Hematopoietic multipotent progenitor cell (in vitro differentiated cells): ENCODE measurements around the gene CDHR1. TPM values are rescaled to one million over a fixed set of nuclear protein-coding genes. Genes with fewer than 3 reads are reported as not detected.

Experiments used
- DNase-seq, 3 donors: peaks; one replicate each; pipeline ENCODE4 v3.0.0-alpha.2; 2011 to 2015; ENCODE audit warnings: low read depth in 2 of 3, low spot score in 2 of 3
- total RNA-seq: library from RNA; depleted of rRNA; stranded (reverse); fragments of >200 nt; gene quantifications from one replicate; pipeline ENCODE4 v1.2.3, GENCODE V29; 2012

CDHR1 gene
- total RNA-seq, 1 donor: under 0.01 TPM

DNA sequence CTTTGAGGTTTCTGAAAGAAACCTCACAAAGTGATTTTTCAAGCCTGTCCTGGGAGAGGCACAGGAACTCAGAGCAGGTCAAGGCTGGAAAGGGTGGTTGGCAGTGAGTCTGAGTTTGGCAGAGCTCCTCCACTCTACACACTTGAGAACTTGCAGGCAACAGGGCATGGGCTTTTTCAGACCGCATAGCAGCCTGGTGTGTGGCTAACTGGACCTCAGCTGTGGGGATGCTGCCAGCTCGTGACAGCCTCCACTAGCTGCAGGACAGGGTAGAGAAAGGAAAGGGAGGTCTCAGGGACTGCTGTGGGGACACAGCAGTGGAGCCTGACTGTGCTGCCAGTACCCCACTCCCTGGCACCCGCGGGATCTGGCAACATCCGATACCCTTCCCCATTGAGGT is 2.6 kb downstream of the CDHR1 start:
- no peak for DNase-seq

DNA sequence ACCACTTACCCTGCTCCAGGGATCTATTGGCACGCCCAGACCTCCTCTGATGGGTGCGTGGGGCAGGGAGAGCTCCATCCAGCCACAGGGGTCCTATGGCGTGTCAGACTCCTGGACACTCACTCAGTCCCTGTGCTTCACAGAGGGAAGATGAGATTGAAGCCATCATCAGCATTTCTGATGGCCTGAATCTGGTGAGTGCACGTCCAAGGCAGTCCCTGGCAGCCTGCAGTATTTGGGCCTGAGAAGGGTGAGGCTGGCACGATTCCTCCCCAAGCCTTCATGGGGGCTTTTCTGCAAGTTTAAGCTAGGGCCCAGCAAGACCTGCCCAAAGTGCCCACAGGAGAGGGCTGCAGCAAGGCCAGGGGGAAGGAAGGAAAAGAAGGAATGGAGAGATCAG is 3.3 kb downstream of the CDHR1 start:
- no peak for DNase-seq

DNA sequence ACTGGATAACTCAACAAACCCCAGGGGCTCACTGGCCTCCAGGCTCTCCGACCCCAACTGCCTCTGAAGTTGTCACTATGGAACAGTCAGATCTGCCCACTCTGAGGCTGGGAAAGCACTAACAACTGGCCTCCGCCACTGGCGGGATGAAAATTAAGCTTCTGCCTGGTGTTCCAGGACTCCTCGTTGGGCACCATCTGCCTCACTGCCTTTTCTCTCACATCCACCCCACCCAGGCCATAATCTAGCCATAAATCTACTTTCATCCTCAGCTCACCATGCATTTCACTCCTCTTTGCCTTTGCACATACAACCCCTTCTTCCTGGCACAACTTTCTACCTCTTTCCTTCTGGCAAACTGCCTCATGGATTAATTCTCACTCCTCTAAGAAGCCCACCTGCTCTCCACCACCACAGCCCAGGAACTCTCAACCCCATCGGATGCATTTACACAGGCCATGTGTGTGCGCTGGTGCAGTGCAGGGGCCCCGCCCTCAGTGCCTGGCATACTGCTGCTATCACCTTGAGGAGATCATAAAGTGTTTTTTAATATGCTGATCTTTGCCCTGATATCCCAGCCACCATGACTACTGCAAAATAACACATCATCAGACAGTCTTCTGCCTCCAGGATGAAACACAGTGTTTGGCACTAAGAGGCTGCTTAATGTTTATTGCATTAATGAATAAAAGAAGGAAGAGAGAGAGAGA is 4.0 kb downstream of the CDHR1 start:
- DNase-seq: no peak

DNA sequence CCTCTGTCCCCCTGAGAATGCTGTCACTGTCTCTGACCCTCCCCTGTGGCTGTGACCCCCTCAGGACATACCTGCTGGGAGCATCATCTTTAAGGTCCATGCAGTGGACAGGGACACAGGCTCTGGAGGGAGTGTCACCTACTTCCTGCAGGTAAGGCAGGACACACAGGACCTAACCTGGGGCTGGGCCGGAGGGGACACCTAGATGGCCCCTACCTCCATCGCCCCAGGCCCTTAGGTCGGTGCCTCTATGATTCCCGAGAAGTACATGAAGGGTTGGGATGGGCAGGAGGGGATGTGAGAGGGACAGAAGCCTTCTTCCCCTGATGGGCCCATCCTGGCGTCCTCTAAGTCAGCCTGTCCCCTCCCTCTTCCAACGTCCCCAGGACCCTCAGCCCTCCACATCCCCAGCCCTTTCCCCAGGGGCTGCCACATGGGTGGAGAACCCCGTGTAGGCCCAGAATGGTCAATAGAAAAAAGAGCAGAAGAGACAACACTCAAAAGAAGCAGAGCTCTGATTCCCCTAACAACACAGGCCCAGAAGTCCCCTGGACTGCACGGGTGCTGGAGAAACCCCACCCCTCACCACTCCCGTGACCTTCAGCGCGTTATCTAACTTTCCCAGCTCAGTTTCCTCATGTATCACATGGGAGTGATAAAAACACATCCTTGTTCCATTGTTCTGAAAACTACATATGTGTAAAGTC is 6.4 kb downstream of the CDHR1 start:
- DNase-seq: no peak

DNA sequence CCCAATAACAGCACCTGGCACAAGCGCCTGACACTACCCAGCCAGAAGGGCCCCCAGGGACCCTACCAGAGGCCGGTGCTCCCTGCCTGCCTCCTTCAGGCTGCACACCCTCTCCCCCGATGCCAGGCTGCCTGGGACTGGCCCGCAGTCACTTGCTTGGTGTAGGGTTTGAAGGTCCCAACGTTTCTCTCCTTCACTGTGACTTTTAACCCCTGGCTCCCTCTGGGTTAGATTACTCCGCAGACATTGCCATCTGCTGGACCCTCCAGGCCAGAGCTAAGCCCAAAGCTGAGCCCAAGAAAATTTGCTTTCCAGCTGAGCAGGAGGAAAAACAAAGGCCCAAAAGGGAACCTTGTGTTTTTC is 6.9 kb downstream of the CDHR1 start:
- no peak for DNase-seq

DNA sequence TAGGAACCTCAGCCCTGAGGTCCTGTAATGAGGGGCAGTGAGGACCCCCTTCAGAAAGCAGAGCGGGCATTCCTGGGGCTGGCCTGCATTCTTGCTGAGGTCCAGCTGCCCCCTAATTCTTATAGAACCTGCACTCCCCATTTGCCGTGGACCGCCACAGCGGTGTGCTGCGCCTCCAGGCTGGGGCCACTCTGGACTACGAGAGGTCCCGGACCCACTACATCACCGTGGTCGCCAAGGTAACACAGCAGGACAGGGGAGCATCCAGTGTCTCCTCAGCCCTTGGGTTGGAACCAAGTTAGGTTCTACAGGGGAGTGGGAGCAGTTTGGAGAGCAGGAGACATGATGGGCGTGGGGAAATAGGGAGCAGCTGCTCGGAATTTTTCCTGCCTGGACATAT is 7.3 kb downstream of the CDHR1 start:
- no peak for DNase-seq

DNA sequence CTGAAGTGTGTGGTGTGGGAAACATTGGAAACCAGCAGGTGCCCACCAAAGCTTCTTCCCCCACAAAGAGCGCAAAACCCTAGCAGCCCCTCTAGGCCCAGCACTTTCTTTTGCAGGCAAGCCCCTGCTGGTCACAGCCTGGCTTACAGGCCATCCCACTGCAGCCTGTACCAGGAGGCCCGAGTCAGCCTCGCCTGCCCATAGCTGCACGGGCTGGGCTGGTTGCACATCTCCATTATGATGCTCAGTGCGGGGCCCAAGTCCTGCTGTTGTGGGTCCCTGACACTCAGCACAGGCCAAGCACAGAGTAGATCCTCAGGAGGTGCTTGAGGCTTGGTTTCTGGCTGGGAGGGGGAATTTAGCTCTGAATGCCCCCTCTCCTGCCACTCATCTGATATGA is 8.0 kb downstream of the CDHR1 start:
- no peak for DNase-seq

DNA sequence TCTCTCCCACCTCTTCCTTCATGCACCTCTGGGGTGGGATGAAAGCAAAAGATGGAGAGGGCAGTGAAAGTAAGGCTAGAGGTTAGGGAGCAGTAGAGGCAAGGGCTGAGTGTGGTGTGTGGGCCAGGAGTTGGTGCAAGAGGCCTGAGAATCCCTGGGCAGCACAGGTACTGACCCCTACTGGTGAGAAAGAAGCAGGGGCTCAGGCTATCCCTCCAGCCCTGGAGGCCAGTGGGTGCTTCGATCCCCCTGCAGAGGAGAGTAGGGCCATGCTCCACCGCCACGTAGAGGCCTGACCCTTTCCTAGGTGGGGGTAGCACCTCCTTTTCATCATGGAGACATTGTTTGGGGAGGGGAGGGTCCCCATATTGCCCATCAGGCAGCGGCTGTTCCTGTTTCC is 9.8 kb downstream of the CDHR1 start:
- no peak for DNase-seq

DNA sequence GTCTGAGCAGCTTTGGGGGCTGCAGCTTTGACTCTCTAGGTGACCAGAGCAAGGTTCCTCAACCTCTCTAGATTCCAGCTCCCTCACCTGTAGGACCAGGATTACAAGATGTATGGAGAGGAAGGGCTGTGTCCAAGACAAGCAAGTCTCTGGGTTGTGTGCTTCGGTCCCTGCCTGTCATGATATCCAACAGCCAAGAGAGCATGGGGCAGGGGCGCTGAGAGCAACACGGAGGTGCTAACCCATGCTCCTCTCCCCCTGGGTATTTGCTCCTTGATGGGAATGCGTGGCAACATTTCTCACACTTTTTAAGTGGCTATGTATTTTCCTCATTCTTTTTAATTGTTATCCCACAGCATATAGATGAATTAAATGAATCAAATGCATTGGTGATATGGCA is 10.3 kb downstream of the CDHR1 start:
- no peak for DNase-seq

DNA sequence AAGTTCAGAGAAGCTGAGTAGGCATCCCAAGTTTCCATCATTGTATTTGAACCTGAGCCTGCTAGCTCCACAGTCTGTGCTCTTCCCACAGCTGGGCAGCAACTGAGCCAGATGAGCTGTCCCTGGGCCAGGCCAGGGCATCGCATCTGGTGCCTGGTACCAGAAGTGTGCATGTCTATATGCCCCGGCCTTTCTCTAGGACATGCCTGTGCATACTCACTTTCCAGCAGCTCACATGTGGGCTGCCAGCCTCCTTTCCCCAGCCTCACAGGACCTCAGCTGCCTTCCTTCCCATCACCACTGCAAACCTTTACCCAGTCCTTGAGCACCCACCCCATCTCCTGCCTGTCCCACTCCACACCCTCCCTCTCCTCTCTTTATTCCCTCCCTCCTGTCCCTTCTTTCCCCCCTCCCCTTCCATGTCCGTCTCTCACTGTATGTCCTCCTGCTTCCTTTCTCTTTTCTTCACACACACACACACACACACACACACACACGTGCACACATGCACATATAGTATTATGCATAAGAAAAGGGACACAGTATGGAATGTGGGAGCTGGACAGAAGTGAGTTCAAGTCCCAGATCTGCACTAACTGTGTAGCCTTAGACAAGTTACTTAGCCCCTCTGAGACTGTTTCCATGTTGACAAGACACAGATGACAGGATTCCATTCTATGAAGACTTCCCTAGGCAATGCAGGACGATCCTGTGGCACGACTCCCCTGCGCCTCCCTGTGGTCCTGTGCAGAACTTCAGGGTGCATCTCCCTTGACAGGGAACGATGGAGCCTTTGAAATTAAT is 10.9 kb downstream of the CDHR1 start:
- DNase-seq: peak in 2 of 3 donors; percentile 44 to 71

DNA sequence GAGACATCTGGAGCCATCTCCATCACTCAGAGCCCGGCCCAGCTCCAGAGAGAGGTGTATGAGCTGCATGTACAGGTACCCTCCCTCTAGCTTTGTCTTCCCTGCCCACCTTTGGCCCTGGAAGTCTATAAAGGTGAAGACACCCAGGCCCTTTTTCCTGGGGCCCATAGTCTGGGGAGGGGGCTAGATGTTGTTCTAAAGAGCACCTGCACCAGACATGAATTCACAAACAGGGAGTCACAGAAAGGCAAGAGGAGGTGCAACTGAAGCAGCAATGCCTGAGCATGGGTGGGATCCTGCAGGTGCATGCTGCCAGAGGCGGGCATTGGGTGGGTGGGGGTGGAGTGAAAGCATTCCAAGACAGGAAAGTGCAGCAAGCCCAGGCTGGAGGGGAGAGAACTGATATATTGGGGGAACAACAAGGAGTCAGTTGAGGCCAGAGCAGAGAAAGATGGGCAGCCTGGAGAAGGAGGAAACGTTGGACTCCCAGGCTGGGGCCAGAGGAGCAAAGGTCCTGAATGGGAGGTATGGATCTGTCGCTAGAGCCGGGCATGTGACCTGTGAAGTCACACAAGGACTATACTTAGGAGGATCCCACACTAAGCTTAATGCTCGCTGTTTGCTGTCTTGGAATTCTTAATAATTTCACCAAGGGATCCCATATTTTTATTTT is 11.7 kb downstream of the CDHR1 start:
- no peak for DNase-seq

DNA sequence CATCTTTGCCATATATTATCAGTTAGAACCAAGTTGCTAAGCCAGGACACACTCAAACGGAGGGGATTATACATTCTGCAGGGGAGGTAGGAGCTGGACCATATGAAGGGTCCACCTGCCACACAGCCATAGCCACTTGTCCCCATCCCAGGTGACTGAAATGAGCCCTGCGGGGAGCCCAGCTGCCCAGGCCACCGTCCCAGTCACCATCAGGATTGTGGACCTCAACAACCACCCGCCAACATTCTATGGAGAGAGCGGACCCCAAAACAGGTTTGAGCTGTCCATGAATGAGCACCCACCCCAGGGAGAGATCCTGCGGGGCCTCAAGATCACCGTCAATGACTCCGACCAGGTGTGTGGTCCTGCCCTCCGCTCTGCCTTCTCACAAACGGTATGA is 13.7 kb downstream of the CDHR1 start:
- DNase-seq: no peak

DNA sequence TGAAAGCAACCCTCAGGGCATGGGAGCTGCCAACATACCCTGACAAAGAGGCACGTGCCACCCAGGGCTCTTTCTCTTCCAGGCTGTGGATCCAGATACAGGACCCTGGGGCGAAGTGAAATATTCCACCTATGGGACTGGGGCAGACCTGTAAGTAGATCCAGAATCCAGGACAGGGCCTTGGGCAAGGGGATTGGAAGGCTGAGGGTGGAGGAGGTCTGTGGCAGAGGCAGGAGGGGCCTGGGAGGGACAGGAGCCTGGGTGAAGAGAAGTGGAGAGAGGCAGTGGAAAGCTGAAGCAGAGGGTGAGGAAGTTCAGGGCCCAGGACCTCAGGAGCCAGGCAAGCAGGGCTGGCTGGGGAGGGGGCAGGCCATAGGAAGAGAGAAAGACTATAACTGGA is 17.2 kb downstream of the CDHR1 start:
- DNase-seq: no peak

DNA sequence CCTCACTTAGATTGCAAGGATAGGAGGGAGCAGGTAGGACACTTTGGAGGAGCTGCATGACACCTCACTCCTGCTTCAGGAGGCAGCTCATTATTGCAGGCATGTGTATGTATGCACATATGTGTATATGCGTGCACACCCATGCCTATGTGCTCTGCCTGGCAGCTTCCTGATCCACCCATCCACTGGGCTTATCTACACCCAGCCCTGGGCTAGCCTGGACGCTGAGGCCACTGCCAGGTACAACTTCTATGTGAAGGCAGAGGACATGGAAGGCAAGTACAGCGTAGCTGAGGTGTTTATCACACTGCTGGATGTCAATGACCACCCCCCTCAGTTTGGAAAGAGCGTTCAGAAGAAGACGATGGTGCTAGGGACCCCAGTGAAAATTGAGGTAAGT is 17.7 kb downstream of the CDHR1 start:
- no peak for DNase-seq

DNA sequence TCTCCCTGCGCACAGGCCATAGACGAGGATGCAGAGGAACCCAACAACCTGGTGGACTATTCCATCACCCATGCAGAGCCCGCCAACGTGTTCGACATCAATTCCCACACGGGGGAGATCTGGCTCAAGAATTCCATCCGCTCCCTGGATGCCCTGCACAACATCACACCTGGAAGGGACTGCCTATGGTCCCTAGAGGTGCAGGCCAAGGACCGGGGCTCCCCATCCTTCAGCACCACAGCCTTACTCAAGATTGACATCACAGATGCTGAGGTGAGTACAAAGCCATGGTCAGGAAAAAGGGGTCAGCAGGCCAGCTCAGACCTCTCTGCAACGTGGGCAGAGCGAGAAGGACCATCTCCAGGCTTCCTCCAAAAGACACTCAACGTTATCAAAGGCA is 18.7 kb downstream of the CDHR1 start:
- DNase-seq: no peak

DNA sequence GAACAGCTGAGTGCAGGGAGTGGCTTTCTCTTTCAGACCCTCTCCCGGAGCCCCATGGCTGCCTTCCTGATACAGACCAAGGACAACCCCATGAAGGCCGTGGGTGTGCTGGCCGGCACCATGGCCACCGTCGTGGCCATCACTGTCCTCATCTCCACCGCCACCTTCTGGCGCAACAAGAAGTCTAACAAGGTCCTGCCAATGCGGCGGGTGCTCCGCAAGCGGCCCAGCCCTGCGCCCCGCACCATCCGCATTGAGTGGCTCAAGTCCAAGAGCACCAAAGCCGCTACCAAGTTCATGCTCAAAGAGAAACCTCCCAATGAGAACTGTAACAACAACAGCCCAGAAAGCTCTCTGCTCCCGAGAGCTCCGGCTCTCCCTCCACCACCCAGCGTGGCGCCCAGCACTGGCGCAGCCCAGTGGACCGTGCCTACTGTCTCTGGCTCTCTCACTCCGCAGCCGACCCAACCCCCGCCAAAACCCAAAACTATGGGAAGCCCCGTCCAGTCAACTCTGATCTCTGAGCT is 19.8 kb downstream of the CDHR1 start:
- DNase-seq: no peak

DNA sequence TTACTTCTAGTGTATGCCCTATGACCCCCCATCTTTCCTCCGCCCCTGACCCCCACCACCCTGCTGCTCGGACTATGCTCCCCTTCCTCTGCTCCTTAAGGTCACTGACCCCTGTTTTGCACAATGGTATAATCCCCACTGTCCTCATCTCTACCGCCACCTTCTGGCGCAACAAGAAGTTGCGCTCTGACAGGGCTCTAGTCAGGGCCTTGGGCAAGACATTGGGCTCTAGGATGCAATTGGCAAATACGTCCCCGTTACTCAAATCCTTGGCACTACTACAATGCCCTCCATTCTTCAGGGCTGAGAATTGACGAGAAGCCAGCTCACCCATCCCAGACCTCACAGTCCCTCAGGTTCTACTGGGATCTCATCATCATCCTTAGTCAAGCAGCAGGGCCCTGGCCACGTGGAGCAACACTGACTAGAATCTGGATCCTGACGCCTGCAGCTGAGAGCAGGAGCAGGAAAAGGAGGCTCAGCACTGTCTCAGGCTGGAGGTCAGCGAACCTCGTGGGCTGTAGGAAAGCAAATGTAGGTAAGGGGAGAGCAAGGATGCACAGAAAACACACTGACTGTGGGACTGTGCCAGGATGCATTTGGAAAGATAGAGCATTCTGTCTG is 20.4 kb downstream of the CDHR1 start:
- DNase-seq: peak in 2 of 3 donors; percentile 32 to 49

DNA sequence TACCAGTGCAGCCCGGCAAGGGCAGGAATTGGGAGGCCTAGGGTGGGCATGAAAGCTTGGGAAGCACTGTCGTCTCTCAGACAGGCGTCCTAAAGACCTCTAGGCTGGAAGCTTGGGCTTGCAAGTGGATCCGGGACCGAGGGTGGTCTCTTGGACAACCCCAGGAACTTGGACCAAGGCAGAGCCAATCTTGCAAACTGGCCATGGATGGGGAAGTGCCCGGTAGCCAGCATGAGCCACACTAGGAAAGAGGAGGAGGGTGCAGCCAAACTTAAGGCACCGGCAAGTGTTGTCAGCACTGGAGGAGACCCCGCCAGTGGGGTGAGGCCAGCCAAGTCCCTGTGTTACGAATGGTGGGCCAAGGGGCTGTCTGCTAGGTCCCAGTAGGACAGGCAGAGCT is 22.5 kb downstream of the CDHR1 start:
- DNase-seq: no peak

DNA sequence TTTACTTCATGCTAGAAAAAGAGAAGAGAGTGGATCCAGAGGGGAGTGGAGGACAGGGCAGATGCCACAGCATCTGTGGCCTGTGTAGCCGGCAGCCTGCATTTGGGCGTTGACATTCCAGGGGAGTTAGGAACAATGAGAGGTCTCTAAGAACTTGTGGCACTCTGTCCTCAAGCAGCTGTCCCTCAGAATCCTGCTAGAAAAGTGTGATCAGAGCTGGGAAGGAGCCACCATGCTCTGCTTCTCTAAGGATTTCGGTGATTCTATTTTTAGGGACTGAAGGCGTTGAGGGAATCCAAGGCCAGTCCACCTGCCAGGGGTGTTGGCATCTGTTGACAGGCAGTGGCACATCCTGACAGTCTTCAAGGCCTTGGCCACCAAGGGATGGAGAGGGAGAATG is 23.4 kb downstream of the CDHR1 start:
- no peak for DNase-seq

DNA sequence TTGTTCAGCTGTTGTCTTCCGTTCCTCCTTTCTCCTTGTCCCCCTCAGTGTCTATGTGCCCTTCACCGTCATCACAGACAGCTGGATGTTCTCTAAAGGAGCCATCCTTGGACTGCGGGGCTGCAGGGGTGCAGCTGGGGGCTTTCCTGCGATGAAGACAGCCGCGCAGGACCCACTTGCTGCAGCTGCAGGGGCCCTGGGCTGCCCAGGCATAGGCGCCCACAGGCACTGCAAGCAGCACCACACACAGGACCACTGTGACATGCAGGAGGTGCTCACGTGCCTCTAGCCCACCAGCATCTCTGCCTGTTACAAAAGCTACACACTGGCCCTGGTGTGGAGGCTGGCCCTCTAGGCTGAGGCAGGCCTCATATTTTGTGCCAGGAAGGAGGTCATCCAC is 27.6 kb downstream of the CDHR1 start:
- no peak for DNase-seq
